Activated T-helper 17 cell treated with anti-CD3 and anti-CD28 coated beads, Interleukin-2, amount 50 U/mL, for 72 hours (primary cell): ENCODE measurements around the gene INO80B. TPM values are rescaled to one million over a fixed set of nuclear protein-coding genes. Genes with fewer than 3 reads are reported as not detected.

Experiments
- ATAC-seq: fragments of 150-1000 bp; cut with Tn5 transposase; replicated peaks from 2 replicates; pipeline ENCODE4 v1.10.0; 2021; ENCODE audit warnings: mild to moderate bottlenecking, moderate library complexity
- H3K27ac Mint-ChIP-seq: one replicate; pipeline ENCODE4 v1.8.0; 2022; ENCODE audit warnings: mixed read lengths
- H3K27me3 Mint-ChIP-seq: one replicate; pipeline ENCODE4 v1.8.0; 2022; ENCODE audit warnings: mixed read lengths
- H3K36me3 Mint-ChIP-seq: one replicate; pipeline ENCODE4 v1.8.0; 2022; ENCODE audit warnings: low read depth, mild to moderate bottlenecking, mixed read lengths
- H3K4me1 Mint-ChIP-seq: one replicate; pipeline ENCODE4 v1.8.0; 2022; ENCODE audit warnings: mixed read lengths
- H3K4me3 Mint-ChIP-seq: one replicate; pipeline ENCODE4 v1.8.0; 2022; ENCODE audit warnings: mild to moderate bottlenecking, mixed read lengths
- H3K9me3 Mint-ChIP-seq: one replicate; pipeline ENCODE4 v1.8.0; 2022; ENCODE audit warnings: mixed read lengths
- total RNA-seq, 2 donors: library from RNA; stranded (reverse); gene quantifications; one replicate each; pipeline ENCODE4 v1.2.3, GENCODE V29; 2022

The INO80B gene
- total RNA-seq, 2 donors from 2014 or later = 27.8 to 37.9 TPM

- Mint-ChIP-seq H3K9me3 (no peaks in the 10 kb centered on the region), H3K27ac (no peak overlapping the region), H3K4me1 (peaks cover 27% of the 10 kb centered on the region), H3K4me3 (peak overlapping the region; percentile 69), H3K36me3 (peaks cover 40% of the 10 kb centered on the region), H3K27me3 (peaks cover 30% of the 10 kb centered on the region)
- no peak for ATAC-seq
These were observed 48.9 kb downstream of the INO80B start for GRCh38 chr2:74503506-74504475.

GRCh38 chr2:74504591-74504990, 49.7 kb downstream of the INO80B start:
- H3K27ac Mint-ChIP-seq = no peak overlapping the region
- peaks cover 40% of the 10 kb centered on the region for H3K36me3 Mint-ChIP-seq
- H3K4me3 Mint-ChIP-seq = peak overlapping the region; percentile 69
- H3K27me3 Mint-ChIP-seq = peaks cover 26% of the 10 kb centered on the region
- ATAC-seq = no peak
- no peaks in the 10 kb centered on the region for H3K9me3 Mint-ChIP-seq
- peaks cover 25% of the 10 kb centered on the region for H3K4me1 Mint-ChIP-seq

- H3K4me3 Mint-ChIP-seq = peak overlapping the region; percentile 94
- H3K27ac Mint-ChIP-seq = no peak overlapping the region
- peaks cover 19% of the 10 kb centered on the region for H3K27me3 Mint-ChIP-seq
- H3K9me3 Mint-ChIP-seq = no peaks in the 10 kb centered on the region
- H3K36me3 Mint-ChIP-seq = peaks cover 40% of the 10 kb centered on the region
- H3K4me1 Mint-ChIP-seq = peaks cover 28% of the 10 kb centered on the region
- ATAC-seq = no peak
These were observed 50.8 kb downstream of the INO80B start for GRCh38 chr2:74505448-74506246.

GRCh38 chr2:74507145-74507925, 52.4 kb downstream of the INO80B start, which contains the start of gene PCGF1:
Gene PCGF1, minus strand, starts transcription at chr2:74507695. Its CDS starts 27 bp downstream, at chr2:74507668.
- peaks cover 40% of the 10 kb centered on the region for H3K36me3 Mint-ChIP-seq
- peak within 1 kb of the TSS; percentile 99 for H3K27ac Mint-ChIP-seq
- no peaks in the 10 kb centered on the region for H3K9me3 Mint-ChIP-seq
- ATAC-seq = peak; percentile 95
- H3K4me1 Mint-ChIP-seq = peaks cover 28% of the 10 kb centered on the region
- H3K4me3 Mint-ChIP-seq = peak within 1 kb of the TSS; percentile 94
- H3K27me3 Mint-ChIP-seq = peaks cover 11% of the 10 kb centered on the region

Other genes with a start within 250 kb of the INO80B start
- gene SLC4A5, start 111.7 kb upstream of the INO80B start, total RNA-seq = 1 to 10 TPM; 2.2 to 4.4 TPM
- 100 to 1,000 TPM in 1 of 2 donors, 10 to 100 TPM in 1; 84.0 to 108 TPM for gene DCTN1, start 74.8 kb upstream of the INO80B start, total RNA-seq
- 1 to 10 TPM; 2.3 to 9.7 TPM for gene C2orf81, start 33.5 kb upstream of the INO80B start, total RNA-seq
- 100 to 1,000 TPM in 1 of 2 donors, 10 to 100 TPM in 1; 85.8 to 194 TPM for gene WDR54, start 33.4 kb upstream of the INO80B start, total RNA-seq
- gene RTKN, start 13.2 kb upstream of the INO80B start, total RNA-seq = 1 to 10 TPM; 1.2 to 3.1 TPM
- 10 to 100 TPM; 34.1 to 48.5 TPM for gene WBP1, start 3.4 kb downstream of the INO80B start, total RNA-seq
- 10 to 100 TPM; 68.3 to 70.9 TPM for gene MOGS, start 10.3 kb downstream of the INO80B start, total RNA-seq
- 10 to 100 TPM; 83.8 to 91.2 TPM for gene MRPL53, start 17.6 kb downstream of the INO80B start, total RNA-seq
- 10 to 100 TPM; 25.4 to 26.3 TPM for gene CCDC142, start 27.9 kb downstream of the INO80B start, total RNA-seq
- 10 to 100 TPM; 27.2 to 32.4 TPM for gene TTC31, start 28.0 kb downstream of the INO80B start, total RNA-seq
- 1 to 10 TPM in 1 of 2 donors, under 1 TPM in 1; 0.39 to 1.3 TPM for gene LBX2, start 44.5 kb downstream of the INO80B start, total RNA-seq
- gene PCGF1, start 52.6 kb downstream of the INO80B start, total RNA-seq = 10 to 100 TPM; 22.0 to 32.8 TPM
- gene TLX2, start 59.4 kb downstream of the INO80B start, total RNA-seq = 1 to 10 TPM in 1 of 2 donors, under 1 TPM in 1; 0.39 to 1.4 TPM
- under 1 TPM; 0.74 to 0.76 TPM for gene DQX1, start 71.1 kb downstream of the INO80B start, total RNA-seq
- gene AUP1, start 74.6 kb downstream of the INO80B start, total RNA-seq = 100 to 1,000 TPM in 1 of 2 donors, 10 to 100 TPM in 1; 72.2 to 116 TPM
- 10 to 100 TPM; 75.6 to 81.2 TPM for gene HTRA2, start 74.8 kb downstream of the INO80B start, total RNA-seq
- gene LOXL3, start 98.9 kb downstream of the INO80B start, total RNA-seq = 1 to 10 TPM; 2.0 to 4.4 TPM
- gene DOK1, start 99.6 kb downstream of the INO80B start, total RNA-seq = 10 to 100 TPM; 23.7 to 32.4 TPM
- not detected for gene M1AP, start 193.2 kb downstream of the INO80B start, total RNA-seq
- 1 to 10 TPM; 6.5 to 7.3 TPM for gene SEMA4F, start 199.2 kb downstream of the INO80B start, total RNA-seq